ENCODE results near the gene TAAR9.
"Not testable (repeated sequence)": the region's sequence is repeated elsewhere in the genome, so short reads cannot be mapped to it uniquely, and the experiment has no call there.

Gene TAAR9

DNA sequence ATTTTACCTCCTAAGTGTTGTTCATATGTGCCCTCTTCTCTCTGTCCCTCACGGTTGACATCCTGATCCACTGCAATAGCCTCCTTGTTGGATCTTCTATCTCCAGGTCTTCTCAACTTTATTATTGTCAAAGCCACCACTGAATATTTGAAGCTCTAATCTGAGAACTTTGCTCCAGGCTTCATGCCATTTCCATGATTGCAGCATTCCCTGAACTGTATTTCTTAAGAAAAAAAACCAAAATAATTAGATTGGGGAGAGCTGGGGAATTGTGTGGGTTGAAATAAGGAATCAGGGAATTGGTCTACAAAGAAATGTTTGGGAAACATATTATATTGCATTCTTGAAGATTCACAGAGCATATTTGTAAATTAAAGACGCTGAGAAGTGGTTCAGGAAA lies 22.7 kb upstream of the TAAR9 start:
- no peak for FAIRE-seq

DNA sequence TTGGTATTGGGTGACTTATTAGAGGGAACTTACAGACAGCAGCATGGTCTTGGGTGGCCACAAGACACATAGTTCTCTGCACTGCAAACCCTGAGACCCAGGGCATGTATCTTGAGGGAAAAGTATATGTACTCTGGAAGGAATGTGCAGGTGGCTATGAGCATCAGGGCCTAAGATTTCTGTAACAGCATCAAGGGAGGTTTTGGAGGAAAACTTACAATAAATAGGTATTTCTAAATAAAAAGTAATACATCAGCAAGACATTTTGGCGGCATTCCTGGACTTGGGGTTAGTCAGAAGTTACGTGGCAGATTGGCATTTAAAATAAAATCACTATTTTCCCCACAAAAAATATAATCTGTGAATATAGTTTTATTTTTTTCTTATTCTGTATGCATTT lies 17.1 kb upstream of the TAAR9 start:
- FAIRE-seq, result no peak

DNA sequence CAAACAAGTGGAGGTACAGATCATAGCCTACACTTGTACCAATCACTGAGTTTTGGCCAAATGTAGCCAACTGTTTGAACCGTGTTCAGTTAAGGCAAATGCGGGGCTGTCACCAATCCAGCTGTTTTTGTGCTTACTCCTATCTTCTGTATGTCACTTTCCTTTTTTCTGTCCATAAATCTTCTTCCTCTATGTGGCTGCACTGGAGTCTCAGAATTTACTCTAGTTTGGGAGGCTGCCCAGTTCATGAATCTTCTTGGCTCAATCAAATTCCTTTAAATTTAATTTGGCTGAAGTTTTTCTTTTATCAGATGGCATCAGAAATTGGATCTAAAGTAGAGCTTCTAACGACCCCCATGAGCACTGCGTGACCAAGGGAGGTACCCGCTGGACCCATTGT lies 13.4 kb upstream of the TAAR9 start:
- FAIRE-seq, result no peak

GRCh38 chr6:132525866-132526265 lies 12.2 kb upstream of the TAAR9 start:
- FAIRE-seq, result no peak

DNA sequence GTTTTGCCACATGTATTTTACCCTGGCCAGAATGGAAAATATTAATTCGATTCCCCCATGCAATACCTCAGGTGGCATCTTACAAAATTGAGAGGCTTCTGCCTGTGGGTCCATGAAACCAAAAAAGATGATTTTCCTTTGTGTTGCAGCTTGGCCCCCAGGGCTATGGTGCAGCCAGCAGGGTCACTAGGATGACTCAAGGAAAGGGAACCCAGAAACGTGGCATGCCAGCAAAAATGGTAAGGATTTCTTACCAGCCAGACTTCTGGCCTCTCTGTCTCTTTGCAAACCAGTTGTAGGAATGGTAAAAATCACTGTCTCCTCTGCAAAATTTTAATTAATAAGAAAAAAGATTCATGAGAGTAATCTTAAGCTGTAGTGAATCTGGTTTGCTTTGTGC lies 11.6 kb upstream of the TAAR9 start:
- no peak for FAIRE-seq

DNA sequence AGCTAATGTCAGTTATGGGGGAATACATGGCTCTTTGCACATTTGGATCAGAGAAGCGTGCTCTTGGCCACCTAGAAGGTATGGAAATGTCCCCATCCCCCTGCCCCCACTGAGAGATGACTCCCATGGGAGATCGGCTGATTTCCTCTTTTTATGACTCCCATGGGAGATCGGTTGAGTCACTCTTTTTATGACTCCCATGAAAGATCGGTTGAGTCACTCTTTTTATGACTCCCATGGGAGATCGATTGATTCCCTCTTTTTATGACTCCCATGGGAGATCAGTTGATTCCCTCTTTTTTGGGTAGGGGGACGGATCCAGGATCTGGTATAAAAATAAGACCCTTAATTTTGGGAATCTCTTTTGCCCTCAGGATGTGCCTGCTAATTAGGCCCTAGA lies 10.3 kb upstream of the TAAR9 start:
- no peak for FAIRE-seq

- FAIRE-seq, result peak; percentile 92
These were observed 7.6 kb upstream of the TAAR9 start for GRCh38 chr6:132530293-132530974.

DNA sequence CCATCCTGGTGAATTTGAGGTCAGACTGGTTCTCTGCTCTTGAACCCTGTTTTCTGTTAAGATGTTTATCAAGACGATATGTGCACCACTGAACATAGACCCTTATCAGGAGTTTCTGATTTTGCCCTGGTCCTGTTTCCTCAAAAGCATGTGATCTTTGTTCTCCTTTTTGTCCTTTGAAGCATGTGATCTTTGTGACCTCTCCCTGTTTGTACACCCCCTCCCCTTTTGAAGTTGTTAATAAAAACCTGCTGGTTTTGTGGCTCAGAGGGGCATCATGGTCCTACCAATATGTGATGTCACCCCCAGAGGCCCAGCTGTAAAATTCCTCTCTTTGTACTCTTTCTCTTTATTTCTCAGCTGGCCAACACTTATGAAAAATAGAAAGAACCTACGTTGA lies 3.5 kb upstream of the TAAR9 start:
- not testable (repeated sequence) for FAIRE-seq

DNA sequence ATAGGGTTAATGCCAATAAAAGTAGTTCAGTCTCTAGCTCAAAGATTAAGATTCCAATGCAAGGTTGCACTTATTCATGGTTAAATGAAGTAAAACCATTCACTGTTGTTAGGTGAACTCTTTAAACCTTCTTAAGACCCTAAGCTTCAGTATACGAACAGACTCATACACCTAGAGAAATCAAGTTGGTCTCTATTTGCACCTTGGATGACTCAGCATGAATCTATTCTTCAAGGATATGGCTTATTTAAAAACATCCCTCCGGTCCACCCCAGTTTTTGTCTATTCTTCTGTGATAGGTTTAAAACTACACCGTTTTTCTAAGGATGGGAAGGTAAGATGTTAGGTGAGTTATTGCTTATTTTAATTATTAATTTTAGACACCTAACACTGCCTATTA lies 932 bp upstream of the TAAR9 start:
- FAIRE-seq, result no peak

DNA sequence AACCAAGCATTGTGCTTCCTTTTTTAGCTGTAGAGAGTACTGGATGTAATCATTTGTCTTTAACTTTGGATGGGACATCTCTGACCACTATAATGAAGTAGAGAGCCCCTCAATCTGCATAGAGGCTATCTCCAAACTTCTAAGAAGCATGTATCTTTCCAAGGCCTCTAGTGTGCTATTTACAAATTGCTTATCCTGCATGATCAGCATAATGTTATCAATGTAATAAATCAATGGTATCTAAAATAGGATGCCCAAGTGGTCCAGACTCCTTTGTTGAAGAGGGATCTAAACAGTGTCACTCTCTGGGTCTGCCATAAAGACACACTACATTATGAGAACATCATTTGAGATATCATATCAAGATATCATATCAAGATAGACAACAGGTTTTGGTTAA lies 6.7 kb downstream of the TAAR9 start:
- FAIRE-seq, result no peak

DNA sequence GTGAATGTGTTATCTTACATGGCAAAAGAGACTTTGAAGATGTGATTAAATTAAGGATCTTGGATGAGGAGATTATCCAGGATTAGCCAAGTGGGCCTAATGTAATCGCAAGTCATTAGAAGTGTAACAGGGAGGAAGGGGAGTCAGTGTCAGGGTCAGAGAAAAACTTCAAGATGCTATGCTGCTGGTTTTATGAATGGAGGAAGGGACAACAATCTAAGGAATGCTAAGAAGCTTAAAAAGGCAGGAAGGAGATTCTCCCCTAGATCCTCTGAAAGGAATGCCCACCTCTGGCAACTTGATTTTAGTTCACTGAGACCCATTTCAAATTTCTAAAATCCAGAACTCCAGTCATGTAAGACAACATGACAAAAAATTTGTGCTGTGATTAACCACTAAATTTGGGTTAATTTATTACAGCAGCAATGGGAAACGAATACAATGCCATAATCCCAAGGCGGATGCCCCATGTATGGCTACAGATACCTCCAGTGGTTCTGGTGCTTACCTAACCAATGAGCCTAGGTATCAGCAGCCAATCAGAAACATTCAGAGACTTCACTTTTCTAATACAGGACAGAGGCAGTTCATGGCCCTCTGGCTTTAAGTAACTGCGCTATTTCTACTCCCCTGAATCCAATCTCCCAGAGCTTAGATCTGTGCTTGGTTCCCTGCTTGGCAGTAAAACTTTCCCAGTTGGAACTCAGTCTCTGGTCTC lies 10.8 kb downstream of the TAAR9 start:
- no peak for FAIRE-seq

DNA sequence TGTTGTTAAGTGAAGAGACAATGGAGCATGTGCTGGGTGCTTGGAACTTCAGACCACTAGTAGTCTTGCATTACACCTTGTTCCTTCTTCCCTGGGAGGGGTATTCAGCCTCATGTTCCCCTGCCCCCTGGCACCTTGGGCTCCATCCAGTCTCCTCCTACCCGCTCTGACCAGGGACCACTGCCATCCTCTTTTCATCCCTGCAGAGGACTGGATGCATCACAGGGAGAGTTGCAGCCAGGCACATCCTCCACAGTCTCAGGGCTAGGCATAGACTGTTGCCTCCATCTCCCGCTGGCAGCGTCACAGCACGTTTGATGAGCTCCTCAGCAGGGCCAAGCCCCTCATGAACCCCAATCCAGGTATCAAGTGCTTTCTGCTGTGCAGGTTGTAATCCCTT lies 13.1 kb downstream of the TAAR9 start:
- no peak for FAIRE-seq

GRCh38 chr6:132552372-132552771 lies 14.3 kb downstream of the TAAR9 start, which contains the start of gene TAAR8:
TSS of gene TAAR8 (plus strand) at chr6:132552672. CDS start at chr6:132552693, 21 bp downstream.
- FAIRE-seq, result no peak

- not testable (repeated sequence) for FAIRE-seq
These were observed 22.0 kb downstream of the TAAR9 start for GRCh38 chr6:132560087-132560486.

- FAIRE-seq, result no peak
These were observed 28.3 kb downstream of the TAAR9 start for GRCh38 chr6:132566404-132566803.

GRCh38 chr6:132567566-132567965 lies 29.5 kb downstream of the TAAR9 start:
- no peak for FAIRE-seq

GRCh38 chr6:132568611-132569010 lies 30.5 kb downstream of the TAAR9 start:
- no peak for FAIRE-seq

DNA sequence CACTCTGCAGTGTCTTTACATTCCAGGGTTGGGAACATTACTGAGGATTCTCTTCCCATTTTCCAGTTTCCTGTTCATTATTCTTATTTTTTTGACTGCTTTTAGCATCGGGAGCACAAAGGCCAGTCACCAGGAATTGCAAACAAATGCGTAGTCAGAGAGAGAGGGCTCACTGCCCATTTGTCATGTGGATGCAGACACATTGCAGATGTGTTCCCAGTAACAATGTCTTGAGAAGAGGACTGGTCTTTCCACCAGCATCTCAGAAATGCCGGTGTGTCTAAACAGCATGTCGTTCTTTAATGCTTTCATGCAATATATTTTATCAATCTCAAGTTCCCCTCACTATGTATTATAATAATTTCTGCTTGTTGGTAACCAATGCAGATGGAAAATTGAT lies 31.1 kb downstream of the TAAR9 start:
- FAIRE-seq, result no peak

DNA sequence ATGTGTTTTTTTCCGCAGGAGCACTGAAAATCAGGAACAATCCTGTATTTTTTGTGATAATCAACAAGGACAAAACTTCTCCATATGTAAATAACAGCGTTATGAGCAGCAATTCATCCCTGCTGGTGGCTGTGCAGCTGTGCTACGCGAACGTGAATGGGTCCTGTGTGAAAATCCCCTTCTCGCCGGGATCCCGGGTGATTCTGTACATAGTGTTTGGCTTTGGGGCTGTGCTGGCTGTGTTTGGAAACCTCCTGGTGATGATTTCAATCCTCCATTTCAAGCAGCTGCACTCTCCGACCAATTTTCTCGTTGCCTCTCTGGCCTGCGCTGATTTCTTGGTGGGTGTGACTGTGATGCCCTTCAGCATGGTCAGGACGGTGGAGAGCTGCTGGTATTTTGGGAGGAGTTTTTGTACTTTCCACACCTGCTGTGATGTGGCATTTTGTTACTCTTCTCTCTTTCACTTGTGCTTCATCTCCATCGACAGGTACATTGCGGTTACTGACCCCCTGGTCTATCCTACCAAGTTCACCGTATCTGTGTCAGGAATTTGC lies 32.2 kb downstream of the TAAR9 start, which contains the start of gene TAAR6:
Gene TAAR6, plus strand, starts transcription at position 102 of the 557 bp plus-strand sequence. Its CDS starts 0 bp downstream, at position 102.
- FAIRE-seq, result no peak

GRCh38 chr6:132571774-132572173 lies 33.7 kb downstream of the TAAR9 start:
- FAIRE-seq, result no peak

- no peak for FAIRE-seq
These were observed 46.6 kb downstream of the TAAR9 start for GRCh38 chr6:132584698-132585097.

- no peak for FAIRE-seq
These were observed 49.3 kb downstream of the TAAR9 start for GRCh38 chr6:132587424-132587823.

Measured in islet of Langerhans (tissue), 1 donor.